Mucosa of stomach (tissue), 1 donor: ENCODE data around the gene CXCL14.

Source experiments
- H3K27me3 ChIP-seq: one replicate; pipeline ENCODE4 v1.7.0; 2013; ENCODE audit warnings: mild to moderate bottlenecking, low read length; ENCODE audit not compliant: control insufficient read depth, insufficient read depth
- H3K36me3 ChIP-seq: one replicate; pipeline ENCODE4 v1.7.0; 2013; ENCODE audit warnings: low read length; ENCODE audit not compliant: control insufficient read depth, insufficient read depth
- H3K4me1 ChIP-seq: one replicate; pipeline ENCODE4 v1.7.0; 2013; ENCODE audit warnings: mild to moderate bottlenecking, low read length; ENCODE audit not compliant: control insufficient read depth, insufficient read depth
- H3K4me3 ChIP-seq: one replicate; pipeline ENCODE4 v1.7.0; 2013; ENCODE audit warnings: low read length
- H3K9ac ChIP-seq: one replicate; pipeline ENCODE4 v1.7.0; 2013; ENCODE audit warnings: mild to moderate bottlenecking, low read length, moderate library complexity
- H3K9me3 ChIP-seq: one replicate; pipeline ENCODE4 v1.7.0; 2013; ENCODE audit warnings: mild to moderate bottlenecking, low read length, moderate library complexity; ENCODE audit not compliant: control insufficient read depth
- donor health status: Pancreatic carcinoma.

Gene CXCL14

DNA sequence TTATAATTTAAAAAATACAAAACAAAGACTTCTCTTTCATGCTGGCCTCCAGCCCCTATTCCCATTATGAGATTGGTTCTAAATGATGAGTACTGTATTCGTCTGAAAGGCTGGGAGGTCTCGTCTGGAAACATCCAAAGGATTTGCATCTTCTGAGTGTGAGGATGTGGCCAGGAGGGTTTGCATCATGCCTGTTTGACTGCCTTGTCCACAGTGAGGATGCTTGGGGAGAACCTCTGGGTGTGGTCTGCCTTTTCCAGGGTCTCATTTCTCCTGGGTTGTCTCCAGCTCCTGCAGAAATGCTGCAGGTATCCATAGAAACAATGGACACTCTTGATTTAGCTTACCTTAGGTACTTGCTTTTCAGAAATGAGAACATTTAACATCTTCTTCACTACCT is 26.4 kb upstream of the CXCL14 start:
- no peaks in the 10 kb centered on the region for H3K36me3 ChIP-seq
- no peak overlapping the region for H3K4me3 ChIP-seq
- H3K4me1 ChIP-seq = no peaks in the 10 kb centered on the region
- no peaks in the 10 kb centered on the region for H3K9me3 ChIP-seq
- H3K27me3 ChIP-seq = peaks cover 7% of the 10 kb centered on the region
- no peak overlapping the region for H3K9ac ChIP-seq

DNA sequence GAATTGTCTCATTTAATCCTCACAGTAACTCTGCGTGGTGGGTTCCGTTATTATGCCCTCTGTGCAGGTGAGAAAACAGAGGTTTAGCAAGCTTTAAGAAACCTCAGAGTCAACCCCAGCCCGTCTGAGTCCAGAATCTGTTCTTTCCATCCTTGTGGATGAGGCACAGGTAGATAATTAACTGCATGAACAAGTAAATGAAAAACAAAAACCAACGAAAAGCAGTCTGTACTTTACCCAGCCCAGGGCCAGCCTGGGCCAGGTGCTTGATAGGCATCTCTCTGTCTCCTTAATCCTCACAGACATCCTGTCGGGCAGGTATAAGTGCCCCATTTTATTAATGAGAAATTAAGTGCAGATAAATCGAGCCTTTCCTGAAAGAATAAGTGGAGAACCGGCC is 25.3 kb upstream of the CXCL14 start:
- Histone ChIP-seq H3K4me1 (no peaks in the 10 kb centered on the region), H3K36me3 (no peaks in the 10 kb centered on the region), H3K9me3 (no peaks in the 10 kb centered on the region), H3K4me3 (no peak overlapping the region), H3K27me3 (peaks cover 7% of the 10 kb centered on the region), H3K9ac (no peak overlapping the region)

DNA sequence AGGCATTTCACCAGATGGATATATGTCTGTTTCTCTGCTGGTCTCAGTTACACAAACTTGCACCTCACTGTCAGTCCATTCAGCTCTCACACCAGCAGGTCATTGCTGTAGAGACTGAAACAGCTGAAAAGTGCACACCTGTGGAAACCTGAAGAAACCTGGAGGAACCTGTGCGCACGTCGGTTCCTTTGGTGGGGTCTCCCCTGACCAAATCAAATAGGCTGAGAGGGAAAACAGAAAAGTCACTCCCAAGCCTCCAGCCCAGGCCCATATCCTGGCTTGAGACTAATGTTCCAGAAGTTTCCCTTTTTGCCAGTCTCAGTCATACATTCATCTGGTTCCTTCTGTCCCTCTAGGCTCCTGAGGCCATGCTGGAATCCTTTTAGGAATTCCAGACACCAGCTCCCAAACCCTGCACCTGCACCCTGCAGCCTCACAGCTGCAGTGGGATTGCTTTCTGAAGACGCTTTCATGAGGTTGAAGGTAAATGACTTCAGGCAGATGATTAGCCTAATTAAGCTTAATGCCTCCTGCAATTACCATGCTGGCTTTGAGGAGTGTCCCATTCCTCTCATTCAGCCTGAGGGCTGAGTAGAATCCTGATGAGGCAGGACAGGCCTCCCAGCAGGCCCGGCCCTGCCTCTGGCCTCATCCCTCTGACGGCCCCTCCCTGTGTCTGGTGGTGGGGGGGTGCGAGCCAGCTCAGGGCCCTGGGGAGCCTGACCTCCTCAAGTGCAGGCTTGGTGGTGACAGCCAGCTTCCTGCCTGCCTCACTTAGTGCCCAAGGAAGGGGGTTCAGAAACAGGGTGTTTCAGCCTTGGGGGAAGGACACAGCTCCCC is 24.3 kb upstream of the CXCL14 start:
- no peaks in the 10 kb centered on the region for H3K4me1 ChIP-seq
- H3K36me3 ChIP-seq = no peaks in the 10 kb centered on the region
- H3K9ac ChIP-seq = no peak overlapping the region
- peaks cover 4% of the 10 kb centered on the region for H3K27me3 ChIP-seq
- no peak overlapping the region for H3K4me3 ChIP-seq
- no peaks in the 10 kb centered on the region for H3K9me3 ChIP-seq

DNA sequence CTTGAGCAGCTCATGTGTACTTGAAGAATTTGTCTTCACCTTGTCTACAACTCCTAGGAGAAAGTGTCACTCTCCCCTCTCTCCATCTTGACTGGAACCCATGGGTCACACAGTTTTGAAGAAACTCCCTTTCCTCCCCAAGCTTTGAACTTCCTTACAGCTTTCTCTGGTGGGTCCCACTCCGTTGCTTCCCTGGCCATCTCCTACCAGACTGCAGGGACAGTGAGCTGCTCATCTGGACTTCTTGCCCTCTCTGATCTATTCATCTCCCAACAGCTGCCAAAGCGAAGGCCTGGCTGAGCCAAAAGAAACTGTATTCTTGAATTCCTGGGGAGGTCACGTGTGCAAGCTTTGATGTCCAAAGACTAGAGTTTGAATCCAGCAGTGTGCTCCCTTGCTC is 22.7 kb upstream of the CXCL14 start:
- H3K36me3 ChIP-seq = no peaks in the 10 kb centered on the region
- H3K4me1 ChIP-seq = no peaks in the 10 kb centered on the region
- no peak overlapping the region for H3K4me3 ChIP-seq
- H3K27me3 ChIP-seq = peaks cover 4% of the 10 kb centered on the region
- no peak overlapping the region for H3K9ac ChIP-seq
- no peaks in the 10 kb centered on the region for H3K9me3 ChIP-seq

DNA sequence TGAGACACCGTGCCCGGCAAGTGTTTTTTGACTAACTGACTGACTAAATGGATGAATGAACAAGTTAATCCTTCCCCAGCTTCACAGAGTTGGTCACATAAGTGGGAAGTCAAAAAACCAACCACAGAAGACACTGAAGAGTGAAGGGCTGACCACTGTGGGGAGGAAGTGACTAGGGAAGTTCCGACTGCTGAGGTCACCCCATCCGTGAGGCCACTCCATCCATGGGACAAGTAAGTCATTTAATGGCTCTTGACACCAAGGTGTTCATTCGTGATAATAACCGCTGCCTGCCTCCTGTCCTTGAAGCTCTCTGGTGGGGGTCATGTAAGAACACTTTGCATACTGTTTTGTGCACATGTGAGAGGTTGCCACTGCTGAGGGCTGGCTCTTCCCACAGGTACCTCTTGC is 22.2 kb upstream of the CXCL14 start:
- no peaks in the 10 kb centered on the region for H3K36me3 ChIP-seq
- H3K27me3 ChIP-seq = peaks cover 4% of the 10 kb centered on the region
- H3K4me3 ChIP-seq = no peak overlapping the region
- no peaks in the 10 kb centered on the region for H3K4me1 ChIP-seq
- no peaks in the 10 kb centered on the region for H3K9me3 ChIP-seq
- H3K9ac ChIP-seq = no peak overlapping the region

DNA sequence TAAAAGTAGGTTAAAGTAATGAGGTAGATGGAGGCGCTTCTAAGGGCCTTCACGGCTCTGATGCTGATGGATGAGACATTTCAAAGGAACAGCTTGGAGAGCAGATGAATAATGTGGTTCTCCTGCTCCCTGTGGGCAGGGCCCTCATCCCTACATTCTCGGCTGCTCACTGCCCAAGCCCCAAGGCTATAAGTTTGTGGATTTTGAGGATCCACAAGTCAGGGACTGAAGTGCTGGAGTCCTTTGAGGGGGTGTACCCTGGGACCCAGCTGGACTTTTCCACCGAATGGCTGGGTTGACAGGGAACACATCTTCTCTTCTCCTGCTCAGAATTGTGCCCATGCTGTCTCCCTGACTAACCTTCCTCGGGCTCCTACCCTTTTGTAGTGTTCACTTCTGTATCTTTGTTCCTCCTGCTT is 21.4 kb upstream of the CXCL14 start:
- peaks cover 4% of the 10 kb centered on the region for H3K27me3 ChIP-seq
- no peaks in the 10 kb centered on the region for H3K9me3 ChIP-seq
- no peaks in the 10 kb centered on the region for H3K36me3 ChIP-seq
- H3K9ac ChIP-seq = no peak overlapping the region
- no peak overlapping the region for H3K4me3 ChIP-seq
- H3K4me1 ChIP-seq = no peaks in the 10 kb centered on the region

DNA sequence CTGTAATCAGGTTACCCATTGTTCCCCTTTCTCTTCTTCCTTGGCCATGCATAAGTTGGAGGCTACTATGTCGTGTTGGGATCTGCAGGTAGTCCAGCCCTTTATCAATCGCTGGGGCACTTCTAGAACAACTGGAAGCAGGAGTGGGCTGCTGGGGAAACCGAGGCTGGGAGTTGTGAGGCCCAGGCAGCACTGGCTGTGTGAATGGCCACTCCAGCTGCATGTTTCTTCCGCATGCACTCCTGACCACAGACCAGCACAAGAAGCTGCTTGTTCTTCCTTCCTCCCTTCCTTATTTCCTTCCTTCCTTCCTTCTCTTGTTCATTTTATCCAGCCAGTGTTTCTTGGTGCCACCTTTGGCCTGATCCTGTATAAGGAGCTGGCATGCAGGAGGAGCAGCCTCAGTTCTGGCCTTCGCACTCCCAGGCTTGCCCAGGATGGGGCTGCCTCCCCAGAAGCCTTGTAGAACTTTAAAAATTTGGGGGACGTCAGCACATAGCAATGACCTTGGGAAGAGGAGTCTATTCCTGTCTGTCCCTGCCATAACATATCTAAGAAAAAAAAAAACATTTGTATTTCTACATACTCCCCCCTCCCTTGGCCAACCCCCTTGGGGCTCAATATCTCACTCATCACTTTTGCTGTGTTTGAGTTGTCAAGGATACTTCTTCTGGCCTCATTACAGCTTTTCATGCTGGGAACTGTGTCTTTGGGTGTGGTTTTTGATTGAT is 20.8 kb upstream of the CXCL14 start:
- H3K36me3 ChIP-seq = no peaks in the 10 kb centered on the region
- peaks cover 4% of the 10 kb centered on the region for H3K27me3 ChIP-seq
- no peaks in the 10 kb centered on the region for H3K4me1 ChIP-seq
- no peak overlapping the region for H3K4me3 ChIP-seq
- no peak overlapping the region for H3K9ac ChIP-seq
- no peaks in the 10 kb centered on the region for H3K9me3 ChIP-seq

DNA sequence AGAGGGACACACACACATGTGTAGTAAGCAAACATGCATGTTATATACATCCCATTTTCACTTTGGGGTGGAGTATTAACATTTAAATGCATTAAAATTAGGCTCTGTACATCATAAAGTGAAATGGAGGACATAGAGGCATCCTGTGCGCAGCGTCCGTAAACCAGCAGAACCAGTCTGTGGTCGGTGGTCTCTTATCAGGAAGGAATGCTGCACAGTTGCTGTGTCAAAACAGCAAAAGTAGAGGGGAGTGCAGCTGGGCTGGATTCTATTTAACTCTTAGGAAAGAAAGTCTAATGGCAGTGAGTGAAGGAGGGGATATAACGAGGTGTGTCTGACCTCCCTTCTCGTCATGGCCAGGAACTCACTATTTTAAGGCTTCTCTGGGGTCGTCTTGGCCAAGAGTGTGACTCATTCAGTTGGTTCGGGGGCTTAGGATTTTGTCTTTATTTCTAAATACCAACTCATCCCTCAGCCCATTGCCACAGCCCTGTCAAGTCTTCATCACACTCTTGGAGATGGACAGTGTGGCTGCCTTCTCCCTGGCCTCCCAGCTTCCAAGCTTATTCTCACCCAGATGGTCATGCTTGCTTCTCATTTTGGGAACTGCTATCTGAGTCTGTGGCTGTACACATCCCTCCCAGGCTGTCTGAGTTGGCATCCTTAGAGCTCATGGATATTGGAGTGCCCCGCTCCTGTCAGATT is 20.1 kb upstream of the CXCL14 start:
- Histone ChIP-seq H3K27me3 (peaks cover 4% of the 10 kb centered on the region), H3K36me3 (no peaks in the 10 kb centered on the region), H3K4me3 (no peak overlapping the region)

DNA sequence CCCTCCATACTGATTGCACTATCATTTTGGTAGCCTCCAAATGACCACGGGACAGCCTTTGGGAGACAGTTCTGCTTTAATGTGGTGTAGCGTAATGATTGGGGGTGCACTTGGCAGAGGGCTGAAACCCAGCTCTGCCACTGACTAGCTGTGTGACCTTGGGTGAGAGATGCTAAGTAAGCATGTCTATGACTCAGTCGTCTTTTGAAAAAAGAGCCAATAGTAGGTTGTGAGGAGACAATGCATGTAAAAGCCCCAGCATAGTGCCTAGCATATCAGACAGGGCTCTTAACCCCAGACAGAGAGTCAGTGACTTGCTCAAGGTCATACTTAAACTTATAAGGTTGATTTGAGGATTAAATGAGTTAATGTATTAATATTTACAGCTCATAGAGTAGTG is 18.0 kb upstream of the CXCL14 start:
- H3K4me3 ChIP-seq = no peak overlapping the region
- H3K4me1 ChIP-seq = no peaks in the 10 kb centered on the region
- H3K9me3 ChIP-seq = no peaks in the 10 kb centered on the region
- no peaks in the 10 kb centered on the region for H3K36me3 ChIP-seq
- H3K27me3 ChIP-seq = no peaks in the 10 kb centered on the region
- H3K9ac ChIP-seq = no peak overlapping the region

More for the DNA sequence above, 20.1 kb upstream of the CXCL14 start:
- H3K9me3 ChIP-seq = no peaks in the 10 kb centered on the region
- no peak overlapping the region for H3K9ac ChIP-seq
- H3K4me1 ChIP-seq = no peaks in the 10 kb centered on the region

DNA sequence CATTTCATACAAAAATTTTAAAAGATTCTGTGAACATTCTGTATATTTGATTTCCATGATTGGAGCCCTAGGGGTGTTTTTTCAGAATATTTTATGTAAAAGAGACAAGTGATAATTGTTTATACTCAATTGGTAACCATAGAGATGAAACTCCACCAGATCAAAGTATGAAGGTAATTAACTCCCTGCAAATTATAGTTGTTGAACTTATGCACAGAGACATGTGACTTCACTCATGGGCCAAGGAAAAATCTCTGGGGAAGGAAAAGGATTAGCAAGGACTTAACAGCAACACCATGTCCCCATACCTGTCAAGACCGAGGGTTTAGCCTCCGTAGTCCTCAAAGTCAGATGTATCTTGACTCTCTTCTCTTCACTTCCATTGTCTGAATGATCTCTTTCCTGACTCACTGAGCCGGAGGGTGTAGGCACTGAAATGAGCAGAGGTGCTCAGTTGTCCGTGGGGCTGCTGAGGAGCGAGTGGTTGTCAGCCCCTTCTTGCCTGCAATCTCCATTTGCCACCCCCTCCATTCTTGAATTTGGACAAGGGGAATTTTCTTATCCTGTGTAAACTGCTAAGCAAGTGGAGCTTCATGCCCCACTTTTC is 17.5 kb upstream of the CXCL14 start:
- Histone ChIP-seq H3K4me3 (no peak overlapping the region), H3K9me3 (no peaks in the 10 kb centered on the region), H3K36me3 (no peaks in the 10 kb centered on the region), H3K27me3 (no peaks in the 10 kb centered on the region), H3K9ac (no peak overlapping the region), H3K4me1 (no peaks in the 10 kb centered on the region)

DNA sequence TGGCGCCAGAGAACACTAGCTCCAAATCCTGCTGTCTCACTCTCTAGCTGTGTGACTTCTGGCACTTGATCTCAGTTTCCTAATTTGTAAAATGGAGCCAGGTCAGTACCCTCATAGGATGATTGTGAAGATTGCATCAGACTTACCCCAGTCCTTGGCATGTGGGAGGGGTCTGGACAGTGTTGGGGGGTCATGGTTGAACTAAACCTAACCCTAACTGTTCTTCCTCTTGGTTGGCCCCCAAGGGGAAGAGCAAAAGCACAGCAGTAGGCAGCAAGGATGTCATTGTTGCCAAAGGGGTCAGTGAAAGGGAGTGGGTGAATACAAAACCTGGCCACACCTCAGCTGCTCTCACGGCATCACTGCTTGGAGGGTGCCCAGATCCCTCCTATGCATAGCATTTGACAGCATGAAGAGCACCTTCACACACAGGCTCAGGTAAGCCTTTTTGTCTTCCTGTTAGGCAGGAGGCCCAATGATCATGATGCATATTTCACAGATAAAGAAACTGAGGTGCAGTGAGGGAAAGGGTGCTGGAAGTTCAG is 15.7 kb upstream of the CXCL14 start:
- Histone ChIP-seq H3K9me3 (no peaks in the 10 kb centered on the region), H3K27me3 (no peaks in the 10 kb centered on the region), H3K4me1 (no peaks in the 10 kb centered on the region), H3K4me3 (no peak overlapping the region), H3K36me3 (no peaks in the 10 kb centered on the region), H3K9ac (no peak overlapping the region)
